ENCODE data around the gene AKR1C1. TPM values are rescaled to one million over a fixed set of nuclear protein-coding genes. Genes with fewer than 3 reads are reported as not detected.

AKR1C1 gene
- total RNA-seq, 1 experiment from 2014 or later, result 2.1 TPM

DNA sequence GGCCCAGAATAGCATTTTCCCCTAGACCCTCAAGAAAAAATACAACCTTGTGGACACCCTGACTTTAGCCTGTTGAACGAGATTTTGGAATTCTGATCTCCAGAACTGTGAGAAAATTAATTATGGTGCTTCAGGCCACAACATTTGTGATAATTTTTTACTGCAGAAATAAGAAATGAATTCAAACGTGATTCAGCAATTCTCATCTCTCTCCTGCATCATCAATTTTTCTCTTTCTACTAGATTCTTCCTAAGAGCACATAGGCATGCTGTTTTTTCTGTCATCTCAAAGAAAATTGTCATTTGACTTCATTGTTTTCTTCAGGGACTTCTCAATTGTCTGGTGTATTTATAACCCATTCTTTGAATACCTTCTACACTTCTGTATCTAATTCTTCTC, 49.4 kb downstream of the AKR1C1 start:
- Histone ChIP-seq H3K9ac (ENCODE audit: low read length) (no peak overlapping the region), H3K27me3 (ENCODE audit: insufficient read depth, low read length) (no peaks in the 10 kb centered on the region), H2AFZ (ENCODE audit: low read depth, low read length, poor library complexity, severe bottlenecking) (no peak overlapping the region), H3K27ac (ENCODE audit: low read depth, low read length) (no peak overlapping the region), H3K36me3 (ENCODE audit: control insufficient read depth in 1 of 2, insufficient read depth in 2 of 2, low read length in 2 of 2) (no peaks in the 10 kb centered on the region), H3K4me3 (replicated peaks in 1 of 2; ENCODE audit: low read depth in 1 of 2, low read length in 2 of 2) (no peak overlapping the region), H3K4me2 (ENCODE audit: low read length) (no peak overlapping the region), H3K4me1 (ENCODE audit: control insufficient read depth in 1 of 2, insufficient read depth in 2 of 2, low read length in 2 of 2) (0 out of 4 replicates have a peak, but pooled peaks cover 0 to 3% of the 10 kb centered on the region in 2 experiments), H3K9me3 (ENCODE audit: control insufficient read depth in 1 of 2, insufficient read depth in 1 of 2, low read depth in 1 of 2, low read length in 2 of 2) (no peaks in the 10 kb centered on the region), H3K9me2 (ENCODE audit: insufficient read depth) (no peaks in the 10 kb centered on the region), H3K79me2 (ENCODE audit: insufficient read depth, low read length) (no peaks in the 10 kb centered on the region), H4K20me1 (ENCODE audit: insufficient read depth) (no peaks in the 10 kb centered on the region)
- RAD21 ChIA-PET (ENCODE audit: low non-redundant PET in 1 of 2, low total read pairs in 2 of 2, uncharacterized antibody in 2 of 2, unreplicated experiment in 2 of 2), result no interaction called here
- CTCF ChIA-PET, result no interaction called here
- ATAC-seq, result no peak
- POLR2A ChIA-PET, result no interaction called here
- BruUV-seq (replicated peaks), result no TSS peak
- DNase-seq (ENCODE audit: low read depth, low spot score), result no peak
- TF ChIP-seq, protein P1, sequence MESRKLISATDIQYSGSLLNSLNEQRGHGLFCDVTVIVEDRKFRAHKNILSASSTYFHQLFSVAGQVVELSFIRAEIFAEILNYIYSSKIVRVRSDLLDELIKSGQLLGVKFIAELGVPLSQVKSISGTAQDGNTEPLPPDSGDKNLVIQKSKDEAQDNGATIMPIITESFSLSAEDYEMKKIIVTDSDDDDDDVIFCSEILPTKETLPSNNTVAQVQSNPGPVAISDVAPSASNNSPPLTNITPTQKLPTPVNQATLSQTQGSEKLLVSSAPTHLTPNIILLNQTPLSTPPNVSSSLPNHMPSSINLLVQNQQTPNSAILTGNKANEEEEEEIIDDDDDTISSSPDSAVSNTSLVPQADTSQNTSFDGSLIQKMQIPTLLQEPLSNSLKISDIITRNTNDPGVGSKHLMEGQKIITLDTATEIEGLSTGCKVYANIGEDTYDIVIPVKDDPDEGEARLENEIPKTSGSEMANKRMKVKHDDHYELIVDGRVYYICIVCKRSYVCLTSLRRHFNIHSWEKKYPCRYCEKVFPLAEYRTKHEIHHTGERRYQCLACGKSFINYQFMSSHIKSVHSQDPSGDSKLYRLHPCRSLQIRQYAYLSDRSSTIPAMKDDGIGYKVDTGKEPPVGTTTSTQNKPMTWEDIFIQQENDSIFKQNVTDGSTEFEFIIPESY (IDR thresholded peaks at IDR 0.05; ENCODE audit: extremely low read depth, insufficient replicate concordance, low read length), result no peak
- no peak for TF ChIP-seq JUND (IDR thresholded peaks at IDR 0.05)
- TF ChIP-seq ELF1 (IDR thresholded peaks at IDR 0.05; ENCODE audit: borderline replicate concordance, low read depth), result no peak
- TF ChIP-seq RAD21 (IDR thresholded peaks at IDR 0.05; ENCODE audit: low read depth), result no peak
- no peak for TF ChIP-seq EZH2phosphoT487 (IDR thresholded peaks at IDR 0.05; ENCODE audit: borderline replicate concordance)
- TF ChIP-seq CEBPB (IDR thresholded peaks at IDR 0.05; ENCODE audit: low read depth), result no peak
- TF ChIP-seq SIN3A (IDR thresholded peaks at IDR 0.05; ENCODE audit: low read depth), result no peak
- TF ChIP-seq ZFX (IDR thresholded peaks at IDR 0.05), result no peak
- TF ChIP-seq YY1 (IDR thresholded peaks at IDR 0.05; ENCODE audit: extremely low read depth, insufficient replicate concordance, low read depth, low read length), result no peak
- intact Hi-C loops (cut with micrococcal nuclease), result no loop called here

DNA sequence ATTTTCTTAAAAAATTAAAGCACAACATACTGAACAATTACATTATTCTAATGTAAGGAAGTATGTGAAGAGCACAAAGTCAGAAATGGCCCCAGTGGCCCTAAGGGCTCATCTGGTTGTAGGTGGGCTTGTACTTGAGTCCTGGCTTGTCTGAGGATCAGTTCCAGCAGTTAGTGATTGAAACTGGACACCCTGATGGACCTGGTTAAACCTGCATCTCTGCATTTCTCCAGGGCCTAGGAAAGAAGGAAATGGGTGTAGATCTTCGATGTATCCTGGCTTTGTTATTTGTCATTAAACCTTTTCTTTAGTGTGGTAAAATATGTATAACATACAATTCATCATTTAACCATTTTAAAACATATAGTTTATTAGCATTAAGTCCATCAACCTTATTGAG, 50.2 kb downstream of the AKR1C1 start:
- no peak for ATAC-seq
- no peaks in the 10 kb centered on the region for H3K27me3 ChIP-seq (ENCODE audit: insufficient read depth, low read length)
- no peak overlapping the region for H3K27ac ChIP-seq (ENCODE audit: low read depth, low read length)
- H3K9me3 ChIP-seq (ENCODE audit: control insufficient read depth in 1 of 2, insufficient read depth in 1 of 2, low read depth in 1 of 2, low read length in 2 of 2), result no peaks in the 10 kb centered on the region
- no peak overlapping the region for H3K9ac ChIP-seq (ENCODE audit: low read length)
- DNase-seq (ENCODE audit: low read depth, low spot score), result no peak
- no peak overlapping the region for H3K4me2 ChIP-seq (ENCODE audit: low read length)
- intact Hi-C loops (cut with micrococcal nuclease), result no loop called here
- TF ChIP-seq, protein P2, sequence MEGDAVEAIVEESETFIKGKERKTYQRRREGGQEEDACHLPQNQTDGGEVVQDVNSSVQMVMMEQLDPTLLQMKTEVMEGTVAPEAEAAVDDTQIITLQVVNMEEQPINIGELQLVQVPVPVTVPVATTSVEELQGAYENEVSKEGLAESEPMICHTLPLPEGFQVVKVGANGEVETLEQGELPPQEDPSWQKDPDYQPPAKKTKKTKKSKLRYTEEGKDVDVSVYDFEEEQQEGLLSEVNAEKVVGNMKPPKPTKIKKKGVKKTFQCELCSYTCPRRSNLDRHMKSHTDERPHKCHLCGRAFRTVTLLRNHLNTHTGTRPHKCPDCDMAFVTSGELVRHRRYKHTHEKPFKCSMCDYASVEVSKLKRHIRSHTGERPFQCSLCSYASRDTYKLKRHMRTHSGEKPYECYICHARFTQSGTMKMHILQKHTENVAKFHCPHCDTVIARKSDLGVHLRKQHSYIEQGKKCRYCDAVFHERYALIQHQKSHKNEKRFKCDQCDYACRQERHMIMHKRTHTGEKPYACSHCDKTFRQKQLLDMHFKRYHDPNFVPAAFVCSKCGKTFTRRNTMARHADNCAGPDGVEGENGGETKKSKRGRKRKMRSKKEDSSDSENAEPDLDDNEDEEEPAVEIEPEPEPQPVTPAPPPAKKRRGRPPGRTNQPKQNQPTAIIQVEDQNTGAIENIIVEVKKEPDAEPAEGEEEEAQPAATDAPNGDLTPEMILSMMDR (IDR thresholded peaks at IDR 0.05 in 2 of 3, conservative IDR thresholded peaks at IDR 0.05 in 1 of 3; ENCODE audit: borderline replicate concordance in 1 of 3, insufficient read depth in 1 of 3, low read depth in 2 of 3, low read length in 2 of 3), result no peak
- no peak for TF ChIP-seq EZH2phosphoT487 (IDR thresholded peaks at IDR 0.05; ENCODE audit: borderline replicate concordance)
- no peak for TF ChIP-seq YY1 (IDR thresholded peaks at IDR 0.05; ENCODE audit: extremely low read depth, insufficient replicate concordance, low read depth, low read length)
- TF ChIP-seq SIN3A (IDR thresholded peaks at IDR 0.05; ENCODE audit: low read depth), result no peak
- TF ChIP-seq EGR1 (IDR thresholded peaks at IDR 0.05; ENCODE audit: low read depth), result no peak
- no peak for TF ChIP-seq SP1 (IDR thresholded peaks at IDR 0.05; ENCODE audit: low read depth)
- TF ChIP-seq CEBPB (IDR thresholded peaks at IDR 0.05; ENCODE audit: low read depth), result no peak
- no peak for TF ChIP-seq EZH2 (IDR thresholded peaks at IDR 0.05)
- RAD21 ChIA-PET (ENCODE audit: low non-redundant PET in 1 of 2, low total read pairs in 2 of 2, uncharacterized antibody in 2 of 2, unreplicated experiment in 2 of 2), result no interaction called here
- no peaks in the 10 kb centered on the region for H3K36me3 ChIP-seq (ENCODE audit: control insufficient read depth in 1 of 2, insufficient read depth in 2 of 2, low read length in 2 of 2)
- H3K79me2 ChIP-seq (ENCODE audit: insufficient read depth, low read length), result no peaks in the 10 kb centered on the region
- CTCF ChIA-PET, result no interaction called here
- H3K4me1 ChIP-seq (ENCODE audit: control insufficient read depth in 1 of 2, insufficient read depth in 2 of 2, low read length in 2 of 2), result 0 out of 4 replicates have a peak, but pooled peaks cover 0 to 3% of the 10 kb centered on the region in 2 experiments
- BruUV-seq (replicated peaks), result no TSS peak
- no peaks in the 10 kb centered on the region for H4K20me1 ChIP-seq (ENCODE audit: insufficient read depth)
- no peaks in the 10 kb centered on the region for H3K9me2 ChIP-seq (ENCODE audit: insufficient read depth)
- POLR2A ChIA-PET, result no interaction called here
- H3K4me3 ChIP-seq (replicated peaks in 1 of 2; ENCODE audit: low read depth in 1 of 2, low read length in 2 of 2), result no peak overlapping the region
- no peak overlapping the region for H2AFZ ChIP-seq (ENCODE audit: low read depth, low read length, poor library complexity, severe bottlenecking)

Data from HCT116 (cell line).